ENCODE measurements around the gene HDAC5. TPM values are rescaled to one million over a fixed set of nuclear protein-coding genes. Genes with fewer than 3 reads are reported as not detected.

HDAC5 gene
- total and polyA plus RNA-seq, 7 donors = 15.3 to 87.5 (median 58.2) TPM

- H3K27me3 ChIP-seq = no peaks in the 10 kb centered on the region
- intact Hi-C loops (cut with DNase I) = loop anchor here (2.0 kb wide), 3 partner anchors 38 to 56 kb away; partner anchors contain the start of genes HDAC5 and TMEM101
- no peaks in the 10 kb centered on the region for H3K9me3 ChIP-seq
- peaks cover 11 to 19% (median 14%) of the 10 kb centered on the region in 4 donors for H3K36me3 ChIP-seq
- DNase-seq = peak; percentile 98
- peak in 1 of 4 donors; percentile 87 for TF ChIP-seq EP300 (IDR thresholded peaks at IDR 0.05)
- peak; percentile 61 to 75 for TF ChIP-seq POLR2A (IDR thresholded peaks at IDR 0.05)
- TF ChIP-seq POLR2AphosphoS5 (IDR thresholded peaks at IDR 0.05) = peak; percentile 84 to 97 (median 93)
- TF ChIP-seq CTCF (IDR thresholded peaks at IDR 0.05) = no peak
- H3K4me3 ChIP-seq = peak within 1 kb of the TSS; percentile 67 to 73 (median 72)
- 0% methylated on average over 53 of the region's 53 CpGs for WGBS, 2 donors
- peaks cover 0 to 47% (median 41%) of the 10 kb centered on the region in 4 donors for H3K4me1 ChIP-seq
- peak within 1 kb of the TSS; percentile 90 to 96 (median 94) for H3K27ac ChIP-seq
Observed at GRCh38 chr17:44070455-44071197, 52.8 kb downstream of the HDAC5 start, which contains the start of gene G6PC3. G6PC3 (plus strand) TSS chr17:44070735; CDS start chr17:44070966, 231 bp downstream.

GRCh38 chr17:44069974-44070454, 53.4 kb downstream of the HDAC5 start:
- no peaks in the 10 kb centered on the region for H3K9me3 ChIP-seq
- WGBS, 2 donors = 25 to 61% methylated on average over 7 of the region's 7 CpGs
- intact Hi-C loops (cut with DNase I) = loop anchor here (2.0 kb wide), 3 partner anchors 39 to 55 kb away; partner anchors contain the start of genes HDAC5 and TMEM101

GRCh38 chr17:44067545-44067940, 55.9 kb downstream of the HDAC5 start:
- peak overlapping the region; percentile 94 to 98 (median 95) for H3K27ac ChIP-seq
- no peaks in the 10 kb centered on the region for H3K9me3 ChIP-seq
- no peak overlapping the region for H3K4me3 ChIP-seq
- DNase-seq = no peak
- no peaks in the 10 kb centered on the region for H3K27me3 ChIP-seq
- 92 to 93% methylated on average over 9 of the region's 9 CpGs for WGBS, 2 donors
- peaks cover 0 to 16% (median 6%) of the 10 kb centered on the region in 4 donors for H3K36me3 ChIP-seq
- peaks cover 0 to 51% (median 44%) of the 10 kb centered on the region in 4 donors for H3K4me1 ChIP-seq
- no peak for TF ChIP-seq EP300 (IDR thresholded peaks at IDR 0.05)
- no peak for TF ChIP-seq CTCF (IDR thresholded peaks at IDR 0.05)
- no peak for TF ChIP-seq POLR2A (IDR thresholded peaks at IDR 0.05)
- no peak for TF ChIP-seq POLR2AphosphoS5 (IDR thresholded peaks at IDR 0.05)
- intact Hi-C loops (cut with DNase I) = no loop called here

More at GRCh38 chr17:44069974-44070454, 53.4 kb downstream of the HDAC5 start:
- peaks cover 0 to 53% (median 47%) of the 10 kb centered on the region in 4 donors for H3K4me1 ChIP-seq
- H3K4me3 ChIP-seq = peak overlapping the region; percentile 67 to 73 (median 72)
- no peak for DNase-seq
- peaks cover 8 to 14% (median 9%) of the 10 kb centered on the region in 4 donors for H3K36me3 ChIP-seq
- no peak for TF ChIP-seq EP300 (IDR thresholded peaks at IDR 0.05)
- no peak for TF ChIP-seq CTCF (IDR thresholded peaks at IDR 0.05)
- TF ChIP-seq POLR2AphosphoS5 (IDR thresholded peaks at IDR 0.05) = no peak
- no peak for TF ChIP-seq POLR2A (IDR thresholded peaks at IDR 0.05)
- H3K27me3 ChIP-seq = no peaks in the 10 kb centered on the region
- H3K27ac ChIP-seq = peak overlapping the region; percentile 90 to 96 (median 94)

GRCh38 chr17:44066204-44066930, 57.1 kb downstream of the HDAC5 start, which contains the start of gene LSM12:
LSM12 (minus strand) TSS chr17:44066671; CDS start chr17:44066587, 84 bp downstream.
- H3K9me3 ChIP-seq = no peaks in the 10 kb centered on the region
- 0% methylated on average over 65 of the region's 65 CpGs for WGBS, 2 donors
- DNase-seq = peak; percentile 91
- peak within 1 kb of the TSS; percentile 94 to 98 (median 95) for H3K27ac ChIP-seq
- H3K27me3 ChIP-seq = no peaks in the 10 kb centered on the region
- TF ChIP-seq EP300 (IDR thresholded peaks at IDR 0.05) = no peak
- TF ChIP-seq POLR2AphosphoS5 (IDR thresholded peaks at IDR 0.05) = peak; percentile 8 to 71 (median 69)
- TF ChIP-seq POLR2A (IDR thresholded peaks at IDR 0.05) = peak; percentile 1 to 46
- peaks cover 0 to 39% (median 32%) of the 10 kb centered on the region in 4 donors for H3K4me1 ChIP-seq
- H3K36me3 ChIP-seq = peaks cover 0 to 28% (median 12%) of the 10 kb centered on the region in 4 donors
- intact Hi-C loops (cut with DNase I) = no loop called here
- H3K4me3 ChIP-seq = peak within 1 kb of the TSS; percentile 68 to 82 (median 78)
